PC-3 (cell line): ENCODE results near the gene SLC39A11. TPM values are rescaled to one million over a fixed set of nuclear protein-coding genes. Genes with fewer than 3 reads are reported as not detected.

Experiments
- ATAC-seq: fragments of 200-7000 bp; cut with Tn5 transposase; 2 replicates; pipeline ENCODE4 v1.9.1; 2020; ENCODE audit warnings: mild to moderate bottlenecking, moderate library complexity
- BruUV-seq: library from RNA; stranded (reverse); fragments of 400-500 nt; replicated peaks from 2 replicates; lab custom pipeline; 2021; lab: Mats Ljungman, UMichigan
- CTCF ChIA-PET: fragments of 300-600 bp; sonication (Branson Sonifier 250); formaldehyde crosslinking; loops from one replicate; lab custom pipeline; 2022; ENCODE audit warnings: antibody characterized with exemption; lab: Charles Lee
- POLR2A ChIA-PET: fragments of 300-600 bp; sonication (Branson Sonifier 250); formaldehyde crosslinking; loops from one replicate; lab custom pipeline; 2022; ENCODE audit warnings: antibody characterized with exemption; ENCODE audit not compliant: unreplicated experiment; lab: Charles Lee
- DNase-seq: peaks from one replicate; pipeline ENCODE4 v3.0.0-alpha.2; 2015
- H2AFZ ChIP-seq: fragments of 300-600 bp; sonication (generic); 2 replicates; pipeline ENCODE4 v1.6.0; 2016; ENCODE audit warnings: antibody characterized with exemption, low read length
- H3F3A ChIP-seq: fragments of 300-600 bp; sonication (generic); one replicate; pipeline ENCODE4 v1.6.0; 2017; ENCODE audit warnings: antibody characterized with exemption, low read length, control low read depth, mild to moderate bottlenecking; ENCODE audit not compliant: unreplicated experiment
- H3K27ac ChIP-seq: fragments of 300-600 bp; sonication (generic); 2 replicates; pipeline ENCODE4 v1.5.1; 2016; ENCODE audit warnings: mild to moderate bottlenecking, low read length
- H3K27me3 ChIP-seq: fragments of 300-600 bp; sonication (generic); 2 replicates; pipeline ENCODE4 v1.6.1; 2016; ENCODE audit warnings: low read length, mixed read lengths
- H3K36me3 ChIP-seq: fragments of 300-600 bp; sonication (generic); 2 replicates; pipeline ENCODE4 v1.6.1; 2016; ENCODE audit warnings: low read depth, mixed run types, low read length, mixed read lengths
- H3K4me1 ChIP-seq: fragments of 300-600 bp; sonication (generic); 2 replicates; pipeline ENCODE4 v1.5.1; 2016; ENCODE audit warnings: low read length; ENCODE audit not compliant: insufficient read depth
- H3K4me2 ChIP-seq: fragments of 300-600 bp; sonication (generic); 2 replicates; pipeline ENCODE4 v1.6.0; 2016; ENCODE audit warnings: low read length
- H3K4me3 ChIP-seq: fragments of 300-600 bp; sonication (generic); 2 replicates; pipeline ENCODE4 v1.5.1; 2016; ENCODE audit warnings: mild to moderate bottlenecking, low read length, mixed read lengths
- H3K79me2 ChIP-seq: fragments of 300-600 bp; sonication (generic); 2 replicates; pipeline ENCODE4 v1.6.1; 2017; ENCODE audit warnings: low read length, mixed read lengths
- H3K9ac ChIP-seq: fragments of 300-600 bp; sonication (generic); 2 replicates; pipeline ENCODE4 v1.6.0; 2016; ENCODE audit warnings: mild to moderate bottlenecking, low read length
- H3K9me2 ChIP-seq: fragments of 300-600 bp; sonication (generic); replicated peaks from 2 replicates; pipeline ENCODE4 v1.6.1; 2016; ENCODE audit warnings: mixed run types, low read length, mixed read lengths
- H3K9me3 ChIP-seq: fragments of 300-600 bp; sonication (generic); 2 replicates; pipeline ENCODE4 v1.6.1; 2016; ENCODE audit warnings: low read length, mixed read lengths
- H4K20me1 ChIP-seq: fragments of 300-600 bp; sonication (generic); 2 replicates; pipeline ENCODE4 v1.6.1; 2016; ENCODE audit warnings: low read length, mixed read lengths
- CTCF ChIP-seq: fragments of 300-600 bp; sonication (generic); conservative IDR thresholded peaks from 2 replicates; pipeline ENCODE4 v1.5.1; 2017; ENCODE audit warnings: antibody characterized with exemption, low read depth, mild to moderate bottlenecking, low read length
- EZH2 ChIP-seq: fragments of 300-600 bp; sonication (generic); IDR thresholded peaks from one replicate; pipeline ENCODE4 v1.6.1; 2017; ENCODE audit warnings: antibody characterized with exemption, mild to moderate bottlenecking, low read length; ENCODE audit not compliant: unreplicated experiment
- EZH2phosphoT487 ChIP-seq: fragments of 300-600 bp; sonication (generic); IDR thresholded peaks from 2 replicates; pipeline ENCODE4 v1.6.1; 2018; ENCODE audit warnings: mild to moderate bottlenecking, antibody characterized with exemption, low read length, borderline replicate concordance
- intact Hi-C: fragments of 100-400 bp; cut with micrococcal nuclease; formaldehyde crosslinking; loops from 2 replicates; pipeline ENCODE4 v1.9.0; 2023
- total RNA-seq: library from RNA; depleted of rRNA; stranded (reverse); fragments of >200 nt; gene quantifications from 2 replicates; pipeline ENCODE4 v1.2.3, GENCODE V29; 2014

The SLC39A11 gene
- total RNA-seq, 1 experiment from 2014 or later: 37.7 TPM

- no peak for TF ChIP-seq CTCF
- no peak for TF ChIP-seq EZH2
- TF ChIP-seq EZH2phosphoT487: no peak
- no peak overlapping the region for H3K4me2 ChIP-seq
- no peaks in the 10 kb centered on the region for H4K20me1 ChIP-seq
- no peaks in the 10 kb centered on the region for H3K27me3 ChIP-seq
- CTCF ChIA-PET: no interaction called here
- no peaks in the 10 kb centered on the region for H3K79me2 ChIP-seq
- no TSS peak for BruUV-seq
- H3K4me1 ChIP-seq: peaks cover 5% of the 10 kb centered on the region
- H3K9ac ChIP-seq: no peak overlapping the region
- H3K4me3 ChIP-seq: no peak overlapping the region
- H3K9me3 ChIP-seq: no peaks in the 10 kb centered on the region
- H3F3A ChIP-seq: no peaks in the 10 kb centered on the region
- H3K9me2 ChIP-seq: 0 out of 2 replicates have a peak, but pooled peaks cover 4% of the 10 kb centered on the region
- no peak overlapping the region for H3K27ac ChIP-seq
- no peak overlapping the region for H2AFZ ChIP-seq
- intact Hi-C loops: no loop called here
- ATAC-seq (no peak), DNase-seq (no peak)
- POLR2A ChIA-PET: no interaction called here
- H3K36me3 ChIP-seq: no peaks in the 10 kb centered on the region
These were observed 94.1 kb downstream of the SLC39A11 start for GRCh38 chr17:72998343-72998742.

GRCh38 chr17:72997559-72997958, 94.9 kb downstream of the SLC39A11 start:
- Histone ChIP-seq H3K27ac (no peak overlapping the region), H3K9me3 (no peaks in the 10 kb centered on the region), H4K20me1 (no peaks in the 10 kb centered on the region), H2AFZ (no peak overlapping the region), H3K9me2 (0 out of 2 replicates have a peak, but pooled peaks cover 4% of the 10 kb centered on the region), H3K4me3 (no peak overlapping the region), H3K36me3 (no peaks in the 10 kb centered on the region), H3K9ac (no peak overlapping the region), H3K4me1 (no peaks in the 10 kb centered on the region), H3K4me2 (no peak overlapping the region), H3F3A (no peaks in the 10 kb centered on the region), H3K27me3 (no peaks in the 10 kb centered on the region), H3K79me2 (no peaks in the 10 kb centered on the region)
- DNase-seq (peak; percentile 42), ATAC-seq (no peak)
- TF ChIP-seq CTCF: no peak
- TF ChIP-seq EZH2: no peak
- TF ChIP-seq EZH2phosphoT487: no peak
- no TSS peak for BruUV-seq
- intact Hi-C loops: no loop called here
- CTCF ChIA-PET: no interaction called here
- POLR2A ChIA-PET: no interaction called here

- Histone ChIP-seq H3K4me1 (no peaks in the 10 kb centered on the region), H3K9ac (no peak overlapping the region), H3K27ac (no peak overlapping the region), H3K27me3 (no peaks in the 10 kb centered on the region), H3K9me2 (0 out of 2 replicates have a peak, but pooled peaks cover 4% of the 10 kb centered on the region), H3K36me3 (no peaks in the 10 kb centered on the region), H3K4me3 (no peak overlapping the region), H3K79me2 (no peaks in the 10 kb centered on the region), H4K20me1 (no peaks in the 10 kb centered on the region), H2AFZ (no peak overlapping the region), H3F3A (no peaks in the 10 kb centered on the region), H3K4me2 (no peak overlapping the region), H3K9me3 (no peaks in the 10 kb centered on the region)
- BruUV-seq: no TSS peak
- ChIA-PET CTCF (no interaction called here), POLR2A (no interaction called here)
- intact Hi-C loops: no loop called here
- TF ChIP-seq EZH2 (no peak), EZH2phosphoT487 (no peak), CTCF (no peak)
- DNase-seq: no peak
- no peak for ATAC-seq
These were observed 95.7 kb downstream of the SLC39A11 start for GRCh38 chr17:72996791-72997190.
